Endothelial cell (in vitro differentiated cells): ENCODE data around the gene HIVEP3. TPM values are rescaled to one million over a fixed set of nuclear protein-coding genes. Genes with fewer than 3 reads are reported as not detected.

Source experiments
- DNase-seq: peaks from one replicate; pipeline ENCODE4 v3.0.0; 2021; ENCODE audit warnings: low spot score
- H3K27ac Mint-ChIP-seq: one replicate; pipeline ENCODE4 v1.8.0; 2021; ENCODE audit warnings: mixed read lengths, inconsistent platforms; ENCODE audit not compliant: unreplicated experiment
- H3K27me3 Mint-ChIP-seq: one replicate; pipeline ENCODE4 v1.8.0; 2021; ENCODE audit warnings: mild to moderate bottlenecking, moderate library complexity, mixed read lengths, inconsistent platforms; ENCODE audit not compliant: unreplicated experiment
- H3K36me3 Mint-ChIP-seq: one replicate; pipeline ENCODE4 v1.8.0; 2021; ENCODE audit warnings: mild to moderate bottlenecking, low read depth, mixed read lengths, inconsistent platforms; ENCODE audit not compliant: unreplicated experiment
- H3K4me1 Mint-ChIP-seq: one replicate; pipeline ENCODE4 v1.8.0; 2021; ENCODE audit warnings: mild to moderate bottlenecking, mixed read lengths, inconsistent platforms; ENCODE audit not compliant: unreplicated experiment
- H3K4me3 Mint-ChIP-seq: one replicate; pipeline ENCODE4 v1.8.0; 2021; ENCODE audit warnings: mild to moderate bottlenecking, mixed read lengths, inconsistent platforms; ENCODE audit not compliant: unreplicated experiment
- H3K9me3 Mint-ChIP-seq: one replicate; pipeline ENCODE4 v1.8.0; 2021; ENCODE audit warnings: mixed read lengths, inconsistent platforms; ENCODE audit not compliant: unreplicated experiment
- CTCF ChIP-seq: fragments of 200-600 bp; sonication (generic); IDR thresholded peaks from one replicate; pipeline ENCODE4 v1.5.0; 2021; ENCODE audit warnings: antibody characterized with exemption; ENCODE audit not compliant: unreplicated experiment
- total RNA-seq: library from RNA; stranded (reverse); fragmentation: NEBNext Ultra II Directional; extraction: Animal tissue kit (Norgen Biotek cat#: 25700); gene quantifications from one replicate; pipeline ENCODE4 v1.2.1, GENCODE V29; 2021; ENCODE audit not compliant: unreplicated experiment

The HIVEP3 gene
- total RNA-seq, 1 donor from 2014 or later: 8.9 TPM

DNA sequence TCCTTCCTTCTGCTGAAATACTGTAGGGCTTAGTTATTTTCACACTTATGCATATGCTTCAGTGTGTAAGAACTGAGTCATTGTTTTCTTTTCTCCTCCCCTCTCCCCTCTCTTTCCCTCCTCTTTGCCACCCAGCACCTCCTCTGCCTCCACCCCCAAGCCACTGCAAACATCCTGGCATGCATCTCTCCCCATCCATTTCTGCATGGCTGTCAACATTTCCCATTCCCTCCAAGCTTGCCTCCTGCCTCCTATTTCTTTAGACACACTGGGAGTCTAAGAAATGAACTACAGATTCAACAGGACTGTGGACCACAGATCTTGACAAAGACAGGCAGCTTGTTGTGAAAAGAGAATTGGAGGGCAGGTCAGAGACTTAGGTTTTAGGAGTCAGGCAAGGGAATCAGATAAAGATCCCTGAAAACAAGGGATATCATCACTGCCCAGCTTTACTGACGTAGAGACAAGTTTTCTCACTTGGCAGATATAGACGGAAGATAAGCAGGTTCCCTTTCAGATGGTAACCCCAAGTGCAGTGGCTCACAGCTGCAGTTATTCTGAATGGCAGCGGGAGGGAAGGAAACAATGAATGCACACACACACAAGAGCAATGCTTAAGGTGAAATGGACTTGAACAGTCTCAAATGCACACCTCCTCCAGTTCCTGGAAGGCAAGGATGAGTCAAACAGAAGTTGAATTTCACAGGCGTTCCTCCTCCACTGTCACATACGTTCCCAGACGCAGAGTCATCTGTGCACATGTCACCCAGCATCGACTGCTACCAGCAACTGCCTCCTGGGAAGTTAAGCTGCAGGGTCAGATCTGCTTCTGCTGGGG is 56.1 kb downstream of the HIVEP3 start:
- DNase-seq: no peak
- Mint-ChIP-seq H3K36me3 (no peaks in the 10 kb centered on the region), H3K9me3 (no peaks in the 10 kb centered on the region), H3K4me1 (peaks cover 14% of the 10 kb centered on the region), H3K27me3 (peaks cover 5% of the 10 kb centered on the region), H3K27ac (no peak overlapping the region), H3K4me3 (no peak overlapping the region)
- no peak for TF ChIP-seq CTCF

GRCh38 chr1:41861535-41862383 is 57.0 kb downstream of the HIVEP3 start:
- peaks cover 5% of the 10 kb centered on the region for H3K27me3 Mint-ChIP-seq
- H3K4me1 Mint-ChIP-seq: peaks cover 14% of the 10 kb centered on the region

GRCh38 chr1:41860771-41861170 is 58.0 kb downstream of the HIVEP3 start:
- H3K27ac Mint-ChIP-seq: no peak overlapping the region
- DNase-seq: no peak
- H3K4me1 Mint-ChIP-seq: peaks cover 14% of the 10 kb centered on the region
- H3K27me3 Mint-ChIP-seq: peaks cover 5% of the 10 kb centered on the region
- no peaks in the 10 kb centered on the region for H3K9me3 Mint-ChIP-seq
- H3K4me3 Mint-ChIP-seq: no peak overlapping the region
- no peaks in the 10 kb centered on the region for H3K36me3 Mint-ChIP-seq
- TF ChIP-seq CTCF: no peak

More at GRCh38 chr1:41861535-41862383, 57.0 kb downstream of the HIVEP3 start:
- H3K4me3 Mint-ChIP-seq: no peak overlapping the region
- no peaks in the 10 kb centered on the region for H3K9me3 Mint-ChIP-seq
- H3K36me3 Mint-ChIP-seq: no peaks in the 10 kb centered on the region
- H3K27ac Mint-ChIP-seq: no peak overlapping the region
- DNase-seq: no peak
- no peak for TF ChIP-seq CTCF

- Mint-ChIP-seq H3K27me3 (peaks cover 5% of the 10 kb centered on the region), H3K4me3 (no peak overlapping the region), H3K4me1 (peaks cover 14% of the 10 kb centered on the region), H3K9me3 (no peaks in the 10 kb centered on the region), H3K36me3 (peaks cover 4% of the 10 kb centered on the region), H3K27ac (no peak overlapping the region)
- DNase-seq: no peak
- no peak for TF ChIP-seq CTCF
Observed at GRCh38 chr1:41860214-41860613, 58.5 kb downstream of the HIVEP3 start.
